DOHH2 (cell line): ENCODE data around the gene UQCC5.

Experiments
- EZH2phosphoT487 ChIP-seq: fragments of 200-600 bp; sonication (generic); IDR thresholded peaks from 2 replicates; pipeline ENCODE4 v1.6.1; 2017; ENCODE audit warnings: borderline replicate concordance, mild to moderate bottlenecking, antibody characterized with exemption, low read length, moderate library complexity, mixed read lengths
- TF ChIP-seq, protein P1 (sequence below): fragments of 200-600 bp; sonication (generic); IDR thresholded peaks from one replicate; pipeline ENCODE4 v1.5.1; 2014; ENCODE audit warnings: antibody characterized with exemption, mild to moderate bottlenecking, low read depth, low read length; ENCODE audit not compliant: poor library complexity, severe bottlenecking

DNA sequence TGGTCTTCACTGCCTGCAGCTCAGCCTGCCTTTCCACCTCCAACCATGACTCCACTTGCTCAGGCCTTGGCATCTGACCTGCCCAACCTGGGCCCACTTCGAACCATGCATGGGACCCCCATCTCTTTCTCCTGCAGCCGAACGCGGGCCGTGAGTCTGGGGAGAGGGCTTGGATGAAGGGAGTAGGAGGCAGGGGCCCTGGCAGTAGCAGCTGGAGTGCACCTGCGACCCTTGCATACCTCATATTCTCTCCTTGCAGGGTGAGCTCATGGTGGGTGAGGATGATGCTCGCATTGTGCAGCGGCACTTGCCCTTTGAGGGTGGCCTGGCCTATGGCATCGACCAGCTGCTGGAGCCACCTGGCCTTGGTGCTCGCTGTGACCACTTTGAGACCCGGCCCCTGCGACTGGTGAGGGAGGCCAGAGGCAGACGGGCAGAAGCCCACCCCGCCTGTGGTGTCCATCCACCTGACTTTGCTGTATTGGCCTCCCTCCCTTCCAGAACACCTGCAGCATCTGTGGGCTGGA, 16.2 kb upstream of the UQCC5 start:
- TF ChIP-seq, protein P1, sequence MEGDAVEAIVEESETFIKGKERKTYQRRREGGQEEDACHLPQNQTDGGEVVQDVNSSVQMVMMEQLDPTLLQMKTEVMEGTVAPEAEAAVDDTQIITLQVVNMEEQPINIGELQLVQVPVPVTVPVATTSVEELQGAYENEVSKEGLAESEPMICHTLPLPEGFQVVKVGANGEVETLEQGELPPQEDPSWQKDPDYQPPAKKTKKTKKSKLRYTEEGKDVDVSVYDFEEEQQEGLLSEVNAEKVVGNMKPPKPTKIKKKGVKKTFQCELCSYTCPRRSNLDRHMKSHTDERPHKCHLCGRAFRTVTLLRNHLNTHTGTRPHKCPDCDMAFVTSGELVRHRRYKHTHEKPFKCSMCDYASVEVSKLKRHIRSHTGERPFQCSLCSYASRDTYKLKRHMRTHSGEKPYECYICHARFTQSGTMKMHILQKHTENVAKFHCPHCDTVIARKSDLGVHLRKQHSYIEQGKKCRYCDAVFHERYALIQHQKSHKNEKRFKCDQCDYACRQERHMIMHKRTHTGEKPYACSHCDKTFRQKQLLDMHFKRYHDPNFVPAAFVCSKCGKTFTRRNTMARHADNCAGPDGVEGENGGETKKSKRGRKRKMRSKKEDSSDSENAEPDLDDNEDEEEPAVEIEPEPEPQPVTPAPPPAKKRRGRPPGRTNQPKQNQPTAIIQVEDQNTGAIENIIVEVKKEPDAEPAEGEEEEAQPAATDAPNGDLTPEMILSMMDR = no peak
- no peak for TF ChIP-seq EZH2phosphoT487
